ENCODE measurements around the gene GLRB. TPM values are rescaled to one million over a fixed set of nuclear protein-coding genes. Genes with fewer than 3 reads are reported as not detected.

Gene GLRB
- total RNA-seq, 3 donors from 2014 or later = 10.7 to 19.0 (median 11.8) TPM

- no peaks in the 10 kb centered on the region for H3K4me1 ChIP-seq
- no peak for DNase-seq (ENCODE audit: low spot score in 2 of 2)
- TF ChIP-seq CTCF (IDR thresholded peaks at IDR 0.05) (no peak), POLR2AphosphoS5 (IDR thresholded peaks at IDR 0.05) (no peak), POLR2A (IDR thresholded peaks at IDR 0.05) (no peak)
- no peaks in the 10 kb centered on the region for H3K36me3 ChIP-seq
- H3K27me3 ChIP-seq = no peaks in the 10 kb centered on the region
- peak overlapping the region; percentile 54 to 75 (median 66) for H3K4me3 ChIP-seq
- intact Hi-C loops (cut with DNase I; ENCODE audit: low total_unique reads) = no loop called here
- no peak overlapping the region for H3K27ac ChIP-seq
- H3K9me3 ChIP-seq = no peaks in the 10 kb centered on the region
Observed at GRCh38 chr4:157075401-157075800, 549 bp upstream of the GLRB start.

- no peaks in the 10 kb centered on the region for H3K9me3 ChIP-seq
- DNase-seq (ENCODE audit: low spot score in 2 of 2) = no peak
- peak overlapping the region in 1 of 2 donors; percentile 9 for H3K27ac ChIP-seq
- H3K4me1 ChIP-seq = no peaks in the 10 kb centered on the region
- TF ChIP-seq POLR2A (IDR thresholded peaks at IDR 0.05) (no peak), CTCF (IDR thresholded peaks at IDR 0.05) (no peak), POLR2AphosphoS5 (IDR thresholded peaks at IDR 0.05) (no peak)
- H3K4me3 ChIP-seq = peak overlapping the region; percentile 54 to 75 (median 66)
- no peaks in the 10 kb centered on the region for H3K36me3 ChIP-seq
- intact Hi-C loops (cut with DNase I; ENCODE audit: low total_unique reads) = no loop called here
- no peaks in the 10 kb centered on the region for H3K27me3 ChIP-seq
Observed at GRCh38 chr4:157076578-157076947, 613 bp downstream of the GLRB start.

- no peaks in the 10 kb centered on the region for H3K36me3 ChIP-seq
- H3K27ac ChIP-seq = no peak overlapping the region
- DNase-seq (ENCODE audit: low spot score in 2 of 2) = no peak
- no peak overlapping the region for H3K4me3 ChIP-seq
- H3K9me3 ChIP-seq = no peaks in the 10 kb centered on the region
- intact Hi-C loops (cut with DNase I; ENCODE audit: low total_unique reads) = no loop called here
- no peaks in the 10 kb centered on the region for H3K27me3 ChIP-seq
- H3K4me1 ChIP-seq = no peaks in the 10 kb centered on the region
- TF ChIP-seq POLR2AphosphoS5 (IDR thresholded peaks at IDR 0.05) (no peak), POLR2A (IDR thresholded peaks at IDR 0.05) (no peak), CTCF (IDR thresholded peaks at IDR 0.05) (no peak)
Observed at GRCh38 chr4:157079441-157079840, 3.5 kb downstream of the GLRB start.

- Histone ChIP-seq H3K36me3 (no peaks in the 10 kb centered on the region), H3K4me3 (no peak overlapping the region), H3K27ac (no peak overlapping the region), H3K27me3 (no peaks in the 10 kb centered on the region), H3K4me1 (no peaks in the 10 kb centered on the region), H3K9me3 (no peaks in the 10 kb centered on the region)
- TF ChIP-seq CTCF (IDR thresholded peaks at IDR 0.05) = no peak
- no peak for TF ChIP-seq POLR2AphosphoS5 (IDR thresholded peaks at IDR 0.05)
- TF ChIP-seq POLR2A (IDR thresholded peaks at IDR 0.05) = no peak
- DNase-seq (ENCODE audit: low spot score in 2 of 2) = no peak
- intact Hi-C loops (cut with DNase I; ENCODE audit: low total_unique reads) = no loop called here
Observed at GRCh38 chr4:157080605-157081004, 4.7 kb downstream of the GLRB start.

- Histone ChIP-seq H3K27me3 (no peaks in the 10 kb centered on the region), H3K9me3 (no peaks in the 10 kb centered on the region), H3K4me3 (no peak overlapping the region), H3K4me1 (no peaks in the 10 kb centered on the region), H3K27ac (no peak overlapping the region), H3K36me3 (no peaks in the 10 kb centered on the region)
- DNase-seq (ENCODE audit: low spot score in 2 of 2) = no peak
- no peak for TF ChIP-seq POLR2A (IDR thresholded peaks at IDR 0.05)
- no peak for TF ChIP-seq POLR2AphosphoS5 (IDR thresholded peaks at IDR 0.05)
- no peak for TF ChIP-seq CTCF (IDR thresholded peaks at IDR 0.05)
- intact Hi-C loops (cut with DNase I; ENCODE audit: low total_unique reads) = no loop called here
Observed at GRCh38 chr4:157095716-157096115, 19.8 kb downstream of the GLRB start.

Data from breast epithelium (tissue), 4 donors.